DND-41 (cell line): Measurements from ENCODE around the gene MRPL55.

ENCODE experiments used
- CTCF ChIP-seq: IDR thresholded peaks from 2 replicates; pipeline ENCODE4 v1.5.1; 2012; ENCODE audit warnings: borderline replicate concordance, low read length, moderate library complexity, mild to moderate bottlenecking; ENCODE audit not compliant: poor library complexity, severe bottlenecking; ENCODE audit errors: extremely low read depth
- EZH2 ChIP-seq: IDR thresholded peaks from 3 replicates; pipeline ENCODE4 v1.6.1; 2012; ENCODE audit warnings: borderline replicate concordance, low read depth, mild to moderate bottlenecking, moderate library complexity, low read length, inconsistent platforms; ENCODE audit not compliant: severe bottlenecking

- TF ChIP-seq CTCF, result no peak
- TF ChIP-seq EZH2, result no peak
Observed at GRCh38 chr1:228089519-228090380, 19.3 kb downstream of the MRPL55 start.
